HepG2 (cell line): ENCODE measurements around the gene PSD. TPM values are rescaled to one million over a fixed set of nuclear protein-coding genes. Genes with fewer than 3 reads are reported as not detected.

Experiments
- ASH2L ChIP-seq: fragments of 300-600, 200-600 bp; sonication (generic); IDR thresholded peaks from 2 replicates; pipeline ENCODE4 v1.7.0; 2017; ENCODE audit warnings: low read depth, mild to moderate bottlenecking, moderate library complexity, mixed read lengths, low read length; ENCODE audit not compliant: insufficient read length
- ATF6 ChIP-seq: sonication (generic); formaldehyde crosslinking; conservative IDR thresholded peaks from 2 replicates; pipeline ENCODE4 v1.4.0; 2020; ENCODE audit warnings: missing genetic modification reagents
- BORCS8-MEF2B ChIP-seq: sonication (generic); formaldehyde crosslinking; IDR thresholded peaks from 2 replicates; pipeline ENCODE4 v1.8.0; 2022; ENCODE audit warnings: mild to moderate bottlenecking, missing genetic modification reagents
- FOXA3 ChIP-seq: IDR thresholded peaks from 2 replicates; pipeline ENCODE4 v1.6.1; 2016; ENCODE audit warnings: missing genetic modification reagents, missing compliant biosample characterization
- KAT7 ChIP-seq: IDR thresholded peaks from 2 replicates; pipeline ENCODE4 v1.6.1; 2018; ENCODE audit warnings: borderline replicate concordance, missing compliant biosample characterization
- PHF20 ChIP-seq: sonication (generic); formaldehyde crosslinking; IDR thresholded peaks from 2 replicates; pipeline ENCODE4 v1.5.0; 2020; ENCODE audit warnings: mild to moderate bottlenecking, missing genetic modification reagents
- RXRA ChIP-seq: sonication (generic); formaldehyde crosslinking; IDR thresholded peaks from 2 replicates; pipeline ENCODE4 v1.5.1; 2020; ENCODE audit warnings: missing genetic modification reagents
- TFDP2 ChIP-seq: sonication (generic); formaldehyde crosslinking; IDR thresholded peaks from 2 replicates; pipeline ENCODE4 v1.4.0; 2020; ENCODE audit warnings: missing genetic modification reagents
- TMF1 ChIP-seq: sonication (generic); formaldehyde crosslinking; IDR thresholded peaks from 2 replicates; pipeline ENCODE4 v1.8.1; 2022; ENCODE audit warnings: low read depth, missing genetic modification reagents
- ZBTB7B ChIP-seq: sonication (generic); formaldehyde crosslinking; IDR thresholded peaks from 2 replicates; pipeline ENCODE4 v1.4.0; 2020; ENCODE audit warnings: missing genetic modification reagents
- ZNF318 ChIP-seq: sonication (generic); formaldehyde crosslinking; IDR thresholded peaks from 2 replicates; pipeline ENCODE4 v1.4.0; 2020; ENCODE audit warnings: mild to moderate bottlenecking, missing genetic modification reagents
- ZNF33B ChIP-seq: sonication (generic); formaldehyde crosslinking; IDR thresholded peaks from 2 replicates; pipeline ENCODE4 v1.5.1; 2020; ENCODE audit warnings: mild to moderate bottlenecking, missing genetic modification reagents
- ZNF563 ChIP-seq: sonication (generic); formaldehyde crosslinking; IDR thresholded peaks from 2 replicates; pipeline ENCODE4 v1.8.0; 2022; ENCODE audit warnings: mild to moderate bottlenecking, moderate library complexity, missing genetic modification reagents
- ZNF567 ChIP-seq: sonication (generic); formaldehyde crosslinking; IDR thresholded peaks from 2 replicates; pipeline ENCODE4 v1.8.1; 2023; ENCODE audit warnings: mild to moderate bottlenecking, missing genetic modification reagents, borderline replicate concordance
- ZNF660 ChIP-seq: sonication (generic); formaldehyde crosslinking; IDR thresholded peaks from 2 replicates; pipeline ENCODE4 v1.5.1; 2020; ENCODE audit warnings: mild to moderate bottlenecking, low read depth, missing genetic modification reagents, borderline replicate concordance
- ZNF740 ChIP-seq: sonication (generic); formaldehyde crosslinking; IDR thresholded peaks from 2 replicates; pipeline ENCODE4 v1.4.0; 2020; ENCODE audit warnings: missing genetic modification reagents
- ZNF839 ChIP-seq: sonication (generic); formaldehyde crosslinking; IDR thresholded peaks from 2 replicates; pipeline ENCODE4 v1.4.0; 2020; ENCODE audit warnings: missing genetic modification reagents, mild to moderate bottlenecking, borderline replicate concordance
- polyA plus RNA-seq, 8 experiments: library from polyadenylated mRNA; depleted of rRNA in 3 of 8; stranded (reverse) in 7 of 8; unstranded in 1 of 8; fragments of >200 nt; fragmentation: Illumina TruSeq in 4 of 8; extraction: Trizol in 4 of 8; gene quantifications; 2 replicates each; pipeline versions ENCODE4 v1.2.1 to v1.2.3, GENCODE V29; 2011 to 2016; ENCODE audit warnings: low read depth in 4 of 8, missing spikeins in 1 of 8, mixed read lengths in 1 of 8; ENCODE audit not compliant: insufficient read depth in 1 of 8
- total RNA-seq, 5 experiments: library from RNA; depleted of rRNA; stranded (reverse); fragments of >200 nt; fragmentation: Illumina TruSeq; extraction: Trizol; gene quantifications; 2 replicates each; pipeline ENCODE4 v1.2.3, GENCODE V29; 2016; ENCODE audit warnings: low read depth in 1 of 5

Gene PSD
- total and polyA plus RNA-seq, 2 of the 13 experiments (the other 11 are each of a cell fraction or from before 2014, with no cell fraction given) = 0.35 to 0.58 TPM

GRCh38 chr10:102420714-102421506 is 2.3 kb upstream of the PSD start, which contains the start of gene FBXL15 (continued):
- TF ChIP-seq ATF6 (CRISPR knock-in tag) = peak; percentile 44
- peak; percentile 95 for TF ChIP-seq ASH2L
- TF ChIP-seq ZNF33B (CRISPR knock-in tag) = peak; percentile 7; the same call in 1 of the 2 replicates
- TF ChIP-seq ZBTB7B (CRISPR knock-in tag) = 0 out of 2 replicates have a peak, but pooled peaks have one; percentile 54
- TF ChIP-seq KAT7 = 0 out of 2 replicates have a peak, but pooled peaks have one; percentile 47
- TF ChIP-seq RXRA (CRISPR knock-in tag) = peak; percentile 70
- peak; percentile 60 for TF ChIP-seq ZNF563 (CRISPR knock-in tag)
- TF ChIP-seq PHF20 (CRISPR knock-in tag) = peak; percentile 93
- no peak for TF ChIP-seq ZNF567 (CRISPR knock-in tag)
- TF ChIP-seq FOXA3 (CRISPR knock-in tag) = no peak; the same call in none of the 2 replicates
- no peak; the same call in 1 of the 2 replicates for TF ChIP-seq ZNF318
- TF ChIP-seq TMF1 = peak; percentile 83; the same call in 1 of the 2 replicates
- TF ChIP-seq BORCS8-MEF2B (CRISPR knock-in tag) = peak; percentile 78; the same call in 1 of the 2 replicates
- TF ChIP-seq TFDP2 (CRISPR knock-in tag) = peak; percentile 57
- TF ChIP-seq ZNF839 (CRISPR knock-in tag) = no peak
- peak; percentile 42; the same call in 1 of the 2 replicates for TF ChIP-seq ZNF740 (CRISPR knock-in tag)
- no peak for TF ChIP-seq ZNF660 (CRISPR knock-in tag)
